Anterior cingulate cortex (tissue), 58 donors: Measurements from ENCODE around the gene OPRM1.
"Not testable (repeated sequence)": the region's sequence is repeated elsewhere in the genome, so short reads cannot be mapped to it uniquely, and the experiment has no call there.

Source experiments
- DNase-seq, 58 donors: peaks; one replicate each; lab custom pipeline; 2025; lab: John Stamatoyannopoulos, UW

OPRM1 gene

DNA sequence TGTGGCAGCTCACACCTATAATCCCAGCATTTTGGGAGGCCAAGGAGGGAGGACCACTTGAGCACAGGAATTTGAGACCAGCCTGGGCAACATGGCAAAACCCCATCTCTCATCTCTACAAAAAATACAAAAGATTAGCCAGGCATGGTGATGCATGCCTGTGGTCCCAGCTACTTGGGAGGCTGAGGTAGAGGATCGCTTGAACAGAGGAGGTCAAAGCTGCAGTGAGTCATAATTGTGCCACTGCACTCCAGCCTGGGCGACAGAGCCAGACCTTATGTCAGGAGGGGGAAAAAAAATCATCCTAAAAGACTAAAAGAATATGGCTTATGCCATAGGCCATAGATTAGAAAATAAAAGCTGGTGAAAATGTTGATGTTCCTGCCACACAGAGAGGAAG, 39.6 kb downstream of the OPRM1 start:
- not testable (repeated sequence) for DNase-seq

DNA sequence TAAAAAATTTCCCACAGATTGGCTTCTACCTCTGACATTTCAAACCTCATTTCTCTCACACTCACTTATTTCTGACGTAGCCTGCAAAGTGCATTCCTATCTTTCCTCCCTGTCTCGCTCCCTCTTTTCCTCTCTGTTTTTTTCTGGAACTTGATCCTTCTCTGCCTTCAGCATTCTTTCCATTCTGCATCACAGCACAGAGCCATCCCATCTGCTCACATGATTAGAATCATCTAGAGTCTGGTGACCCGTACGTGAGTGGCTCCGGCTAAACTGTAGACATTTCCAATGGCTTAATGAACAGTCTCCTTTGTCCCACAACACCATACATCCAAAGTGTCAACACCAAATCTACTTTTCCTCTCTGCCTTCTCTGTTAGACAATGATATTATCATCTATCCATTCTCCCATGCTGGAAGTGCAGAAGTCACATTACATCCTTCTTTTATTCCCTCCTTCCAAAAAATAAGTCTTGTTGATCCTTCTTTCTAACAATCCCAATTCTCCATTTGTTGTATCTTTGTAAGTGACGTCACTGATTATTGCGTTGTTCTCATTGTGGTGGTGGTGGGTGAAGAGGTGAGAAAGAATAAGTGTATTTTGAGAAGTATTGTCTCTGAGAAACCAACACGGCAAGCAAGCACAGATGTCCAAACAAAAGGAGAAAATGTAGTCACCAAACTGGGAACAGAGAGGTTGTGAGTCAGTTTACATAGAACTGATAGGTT, 41.6 kb downstream of the OPRM1 start:
- no peak for DNase-seq

DNA sequence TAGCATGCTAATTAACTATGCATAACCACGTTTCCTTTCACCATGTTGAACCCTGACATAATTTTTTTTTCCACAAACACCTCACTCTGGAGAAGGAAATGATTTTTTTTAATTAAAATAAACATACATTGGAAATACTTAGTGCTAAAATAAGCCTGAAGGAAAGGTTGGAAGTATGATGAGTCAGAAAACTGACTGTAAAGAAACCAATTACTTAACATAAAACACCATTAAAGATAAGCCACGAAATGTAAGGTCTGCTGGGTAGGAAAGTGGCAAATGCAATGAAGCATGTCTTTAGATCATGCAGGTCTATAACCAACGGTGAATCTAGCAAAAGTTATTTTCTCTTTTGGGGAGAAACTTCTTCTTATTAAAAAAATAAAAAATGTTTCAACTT, 47.5 kb downstream of the OPRM1 start:
- no peak for DNase-seq

DNA sequence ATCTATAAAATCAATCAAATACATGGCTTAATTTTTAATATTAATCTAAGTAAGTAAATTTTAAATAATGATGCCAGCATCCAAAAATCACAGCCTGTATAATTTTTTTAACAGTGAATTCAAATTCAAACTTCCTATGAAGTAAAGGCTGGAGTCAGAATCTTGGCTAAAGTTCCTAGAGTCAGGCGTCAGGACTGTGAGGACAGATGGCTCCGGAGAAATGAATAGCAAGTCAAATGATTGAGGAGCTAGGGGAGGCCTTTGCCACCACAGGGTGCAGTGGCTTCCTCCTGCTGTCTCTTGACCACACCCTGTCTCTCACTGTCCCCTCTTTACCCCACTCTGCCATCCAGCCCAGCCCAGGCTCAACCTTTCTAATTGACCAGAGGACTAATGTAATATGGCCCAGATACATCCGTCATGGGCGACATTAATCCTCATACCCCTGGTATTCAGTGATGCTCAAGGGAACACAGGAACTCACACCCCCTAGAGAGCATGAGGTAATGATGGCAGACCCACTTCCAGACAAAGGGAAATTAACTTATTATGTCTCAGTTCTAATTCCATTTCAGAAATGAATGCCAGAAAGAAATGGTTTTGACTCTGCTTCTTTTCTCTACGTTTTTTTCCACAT, 53.4 kb downstream of the OPRM1 start:
- DNase-seq = no peak

DNA sequence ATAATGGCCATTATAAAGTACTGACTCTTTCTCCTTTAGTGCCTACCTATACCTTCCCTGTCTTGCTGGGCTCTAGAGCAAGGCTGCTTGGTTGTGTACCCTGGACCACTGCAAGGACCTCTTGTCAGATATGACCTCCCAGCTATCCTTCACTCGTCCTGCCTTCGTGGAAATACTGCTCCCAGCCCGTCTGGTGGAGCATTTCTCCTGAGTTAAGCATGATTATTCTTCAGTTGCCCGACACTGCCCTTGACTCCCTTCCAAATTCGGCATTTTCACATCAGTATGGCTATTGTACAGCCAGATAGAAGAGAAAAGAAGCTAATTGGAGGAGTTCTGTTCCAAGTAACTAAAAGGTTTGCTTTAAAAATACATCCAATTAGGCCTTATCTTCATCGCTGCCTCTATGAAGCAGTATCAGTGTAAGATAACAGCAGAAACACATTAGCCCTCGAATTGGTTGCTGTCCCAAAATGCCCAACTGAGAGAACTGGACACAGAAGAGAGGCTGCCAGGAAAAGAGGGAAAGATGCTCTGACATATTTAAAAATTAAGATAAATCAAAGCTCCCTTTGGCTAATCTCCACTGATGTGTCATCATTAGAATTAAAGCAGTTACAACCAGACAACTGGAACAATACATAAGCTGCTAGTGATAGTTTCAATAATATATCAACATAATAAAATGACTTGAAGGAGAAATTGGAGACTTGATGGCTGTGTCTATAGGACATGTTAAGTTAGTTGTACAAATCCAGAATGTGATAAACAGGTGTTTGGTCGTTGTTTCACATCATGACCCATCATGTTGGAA, 54.4 kb downstream of the OPRM1 start:
- no peak for DNase-seq

DNA sequence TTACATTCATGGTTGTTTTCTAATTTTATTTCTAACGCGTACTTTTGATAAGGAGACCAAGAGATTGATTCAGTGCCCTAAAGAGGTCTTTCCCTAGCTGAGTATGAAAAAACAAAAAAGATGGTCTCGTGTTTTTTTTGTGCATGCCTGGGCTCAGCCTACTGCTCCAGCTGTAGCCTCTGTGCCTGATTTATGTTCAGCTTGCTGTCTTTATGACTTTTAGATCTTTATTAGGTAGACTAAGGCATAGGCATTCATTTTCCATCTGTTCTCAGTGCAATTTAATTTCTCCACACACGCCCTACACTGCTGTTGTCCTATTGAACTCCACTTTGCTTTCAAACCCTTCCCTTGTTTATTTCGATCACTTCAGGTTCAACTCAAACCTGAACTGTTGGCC, 56.5 kb downstream of the OPRM1 start:
- DNase-seq = no peak

DNA sequence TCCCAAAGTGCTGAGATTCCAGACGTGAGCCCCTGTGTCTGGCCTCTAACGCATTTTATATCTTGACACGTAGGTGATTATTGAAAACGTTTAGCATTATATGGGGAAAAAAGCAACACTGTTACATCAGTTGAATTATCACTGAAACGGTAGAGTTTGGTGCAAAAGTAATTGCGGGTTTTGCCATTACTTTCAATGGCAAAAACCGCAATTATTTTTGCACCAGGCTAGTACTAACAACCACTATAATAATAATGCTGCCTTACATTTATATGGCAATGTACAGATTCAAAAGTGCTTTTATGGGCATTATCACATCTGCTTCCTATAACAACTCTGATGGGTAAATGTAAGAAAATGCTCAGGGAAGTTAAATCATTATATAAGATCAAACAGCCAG, 57.3 kb downstream of the OPRM1 start:
- no peak for DNase-seq

DNA sequence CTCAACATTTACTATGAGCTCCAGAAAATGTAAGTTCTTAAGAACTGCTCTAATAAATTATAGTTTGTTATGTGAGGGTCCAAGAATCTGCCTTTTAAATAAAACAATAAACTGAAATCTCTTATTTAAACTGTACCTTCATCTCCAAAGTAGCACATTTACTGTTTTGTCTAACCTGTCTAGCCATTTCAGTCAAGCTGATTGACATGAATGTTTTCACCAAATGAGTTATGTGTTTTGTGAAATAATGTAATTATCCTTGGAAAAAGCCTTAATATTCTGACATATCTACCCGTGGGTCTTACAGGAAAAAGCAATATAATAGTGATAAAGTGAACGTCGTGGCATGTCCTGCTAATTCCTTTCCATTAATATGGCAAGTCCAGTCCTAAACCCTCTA, 57.8 kb downstream of the OPRM1 start:
- no peak for DNase-seq

DNA sequence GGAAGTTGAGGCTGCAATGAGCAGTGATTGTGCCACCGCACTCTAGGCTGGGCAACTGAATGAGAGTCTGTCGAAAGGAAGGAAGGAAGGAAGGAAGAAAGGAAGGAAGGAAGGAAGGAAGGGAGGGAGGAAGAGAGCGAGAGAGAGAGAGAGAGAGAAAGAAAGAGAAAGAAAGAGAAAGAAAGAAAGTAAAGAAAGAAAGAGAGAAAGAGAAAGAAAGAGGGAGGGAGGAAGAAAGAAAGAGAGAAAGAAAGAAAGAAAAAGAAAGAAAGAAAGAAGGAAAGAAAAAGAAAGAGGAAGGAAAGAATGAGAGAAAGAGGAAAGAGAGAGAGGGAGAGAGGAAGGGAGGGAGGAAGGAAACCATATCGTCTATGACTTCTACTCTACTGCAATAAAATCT, 60.2 kb downstream of the OPRM1 start:
- no peak for DNase-seq

DNA sequence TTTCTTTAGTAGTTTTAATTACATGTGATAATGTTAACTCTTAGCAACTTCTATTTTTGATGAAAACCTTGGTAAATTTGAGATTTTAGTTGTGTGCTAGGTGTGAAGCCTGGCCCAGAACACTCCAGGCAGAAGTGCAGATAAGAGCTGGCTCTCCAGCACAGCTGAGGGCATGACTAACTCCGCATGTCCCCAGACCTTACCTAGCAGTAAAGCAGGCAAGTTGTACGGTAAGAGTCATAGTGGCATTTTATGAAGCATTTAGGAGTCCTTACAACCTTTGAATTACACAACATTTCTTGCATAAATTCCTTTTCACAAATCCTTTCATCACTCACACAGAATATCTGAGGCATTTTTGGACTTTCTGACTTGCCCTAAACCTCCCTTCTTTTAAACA, 67.2 kb downstream of the OPRM1 start:
- DNase-seq = no peak

DNA sequence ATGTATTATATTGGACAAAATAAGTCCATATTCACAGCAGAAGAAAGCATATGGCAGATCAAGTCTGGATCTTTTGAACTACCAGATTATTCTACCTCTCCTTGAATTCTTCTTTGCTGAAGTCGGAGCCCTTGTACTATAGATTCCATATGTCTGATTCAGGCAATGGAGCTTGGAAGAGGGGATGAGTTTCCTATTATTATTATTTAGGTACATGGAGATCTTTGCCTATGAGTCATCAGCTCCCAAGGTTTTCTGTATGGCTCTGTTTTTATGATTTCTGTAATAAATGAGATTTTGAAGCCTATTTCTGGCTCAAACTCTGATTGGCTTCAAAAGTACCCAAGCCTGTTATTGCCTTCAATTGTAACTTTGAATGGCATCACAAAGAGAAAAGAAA, 72.0 kb downstream of the OPRM1 start:
- no peak for DNase-seq

DNA sequence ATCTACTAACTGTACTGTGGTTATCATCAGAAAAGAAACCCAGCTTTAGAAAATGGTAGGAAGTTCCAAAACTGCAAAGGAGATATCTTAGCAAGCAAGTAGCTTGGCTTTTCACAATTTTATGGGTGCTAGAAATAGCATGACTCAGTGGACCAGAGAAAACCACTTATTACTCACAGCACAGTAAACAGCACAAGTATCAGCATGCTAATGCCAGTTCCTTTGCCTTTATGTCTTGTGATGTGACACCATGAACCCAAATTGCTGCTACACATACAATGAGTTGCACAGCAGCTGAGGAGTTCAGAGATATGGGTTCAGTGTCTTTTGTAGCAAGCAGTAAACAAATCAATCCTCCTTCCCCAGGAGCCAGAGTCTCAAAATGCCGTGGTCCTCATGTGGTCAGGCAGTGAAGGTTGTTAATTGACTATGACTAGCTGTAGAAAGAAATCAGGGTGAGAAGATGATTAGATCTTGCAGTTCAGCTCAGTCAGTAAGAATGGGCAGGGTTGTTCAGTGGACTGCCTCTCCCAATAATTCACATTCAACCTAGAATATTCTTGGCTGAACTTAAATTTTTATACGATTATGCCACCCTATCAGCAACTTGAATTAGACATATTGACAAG, 73.3 kb downstream of the OPRM1 start:
- no peak for DNase-seq

DNA sequence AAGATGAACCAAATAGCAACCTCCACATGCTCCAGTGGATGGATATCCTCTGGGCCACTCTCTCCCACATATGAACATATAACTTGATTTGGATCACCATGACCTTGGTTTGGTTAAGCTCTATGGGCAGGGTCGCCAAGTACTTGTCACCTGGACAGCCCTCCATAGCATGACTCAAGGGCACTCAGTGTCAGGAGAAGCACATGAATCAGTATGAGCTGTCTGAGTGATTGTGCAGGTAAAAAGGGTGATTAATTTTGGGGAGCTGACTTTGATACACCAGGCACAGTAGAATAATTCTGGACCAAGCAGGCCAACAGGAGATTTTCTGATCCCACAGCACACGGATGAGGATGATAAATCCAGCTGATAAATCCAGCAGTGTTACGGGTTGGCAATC, 74.4 kb downstream of the OPRM1 start:
- no peak for DNase-seq

DNA sequence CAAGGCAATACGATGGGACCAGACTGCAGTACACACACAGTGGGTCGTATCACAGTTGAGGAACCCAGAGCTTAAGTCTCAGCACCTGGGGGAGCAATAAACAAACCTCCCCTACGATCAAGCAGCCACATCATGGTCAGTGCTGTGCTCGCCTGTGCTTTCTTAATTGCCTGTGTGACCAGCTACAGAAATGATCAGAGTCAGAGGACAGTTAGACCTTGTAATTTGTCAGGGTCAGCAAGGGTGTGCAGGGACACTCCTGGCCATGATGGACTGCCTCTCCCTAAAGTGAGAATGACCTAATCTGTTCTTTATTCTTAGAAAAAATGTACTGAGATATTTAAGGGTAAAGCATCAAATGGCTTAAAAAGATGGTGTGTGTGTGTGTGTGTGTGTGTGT, 78.4 kb downstream of the OPRM1 start:
- no peak for DNase-seq

DNA sequence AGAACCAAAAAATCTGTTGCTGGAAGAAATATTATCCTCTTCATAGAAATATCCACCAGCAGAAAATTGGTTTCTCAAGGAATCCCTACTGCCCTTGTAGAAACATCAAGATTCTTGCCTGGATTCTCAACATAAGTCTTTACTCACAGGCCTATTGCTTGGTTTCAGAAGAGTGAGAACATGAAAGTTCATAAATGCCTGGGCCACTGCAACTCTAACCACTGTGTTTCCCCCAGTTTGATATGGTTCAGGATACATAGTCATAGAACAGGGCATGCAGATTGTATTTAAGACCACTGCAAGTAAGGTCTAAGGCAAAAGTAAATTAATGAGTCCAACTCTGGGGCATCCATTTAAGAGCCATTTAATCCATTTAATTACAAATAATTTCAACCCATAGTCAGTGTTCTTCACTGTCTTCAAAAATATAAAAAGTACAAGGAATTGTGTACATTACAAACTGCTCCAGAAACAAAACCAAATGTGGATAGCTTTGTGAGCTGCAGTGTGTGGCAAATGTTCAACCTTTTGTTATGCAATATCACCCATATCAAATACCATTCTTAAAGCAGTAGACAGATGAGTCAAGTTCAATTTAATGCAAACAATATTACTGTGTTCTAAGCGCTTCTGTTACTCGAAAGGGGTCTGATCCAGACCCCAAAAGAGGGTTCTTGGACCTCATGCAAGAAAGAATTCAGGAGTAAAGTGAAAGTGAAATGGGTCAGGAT, 83.3 kb downstream of the OPRM1 start:
- DNase-seq = no peak

DNA sequence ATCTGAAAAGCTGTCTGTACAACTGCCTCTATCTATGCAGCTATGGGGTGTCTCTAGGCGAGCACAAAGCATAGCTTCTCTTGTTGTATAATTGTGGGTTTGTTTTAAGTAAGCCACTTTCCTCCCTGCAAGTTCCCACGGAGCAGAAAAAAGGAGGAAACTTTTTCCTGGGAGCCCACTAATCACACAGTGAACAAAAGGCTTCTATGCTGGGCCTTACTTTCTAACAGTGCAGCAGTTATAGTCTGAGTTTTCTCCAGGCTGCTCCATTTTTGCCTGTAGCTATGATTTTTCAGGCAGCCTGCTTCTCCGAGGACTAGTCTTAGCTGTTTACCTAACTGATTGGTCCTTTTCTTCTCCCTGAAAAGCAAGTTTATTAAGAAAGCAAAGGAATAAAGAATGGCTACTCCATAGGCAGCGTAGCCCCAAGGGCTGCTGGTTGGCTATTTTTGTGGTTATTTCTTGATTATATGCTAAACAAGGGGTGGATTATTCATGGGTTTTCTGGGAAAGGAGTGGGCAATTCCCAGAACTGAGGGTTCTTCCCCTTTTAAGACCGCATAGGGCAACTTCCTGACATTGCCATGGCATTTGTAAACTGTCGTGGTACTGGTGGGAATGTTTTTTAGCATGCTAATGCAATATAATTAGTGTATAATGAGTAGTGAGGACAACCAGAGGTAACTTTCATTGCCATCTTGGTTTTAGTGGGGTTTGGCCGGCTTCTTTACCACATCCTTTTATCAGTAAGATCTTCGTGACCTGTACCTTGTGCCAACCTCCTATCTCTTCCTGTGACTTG, 84.3 kb downstream of the OPRM1 start:
- DNase-seq = no peak

DNA sequence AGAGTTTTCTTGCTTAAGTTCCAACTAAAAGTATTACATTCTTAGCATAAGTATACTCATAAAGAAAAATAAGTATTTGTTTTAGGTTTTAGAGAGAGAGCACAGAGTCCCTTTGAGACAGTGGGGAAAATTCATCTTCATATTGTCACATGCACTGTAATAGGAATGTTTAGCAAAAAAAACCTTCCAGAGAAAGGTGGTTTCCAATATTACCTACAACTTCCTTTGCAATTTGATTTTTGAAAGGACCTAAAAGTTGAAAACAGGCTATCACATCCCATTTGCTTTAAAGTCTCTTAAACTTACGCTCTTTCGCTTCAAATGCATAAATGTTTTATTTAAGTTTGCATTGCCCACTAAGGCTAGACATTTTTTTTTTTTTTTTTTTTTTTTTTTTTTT, 86.4 kb downstream of the OPRM1 start:
- no peak for DNase-seq

DNA sequence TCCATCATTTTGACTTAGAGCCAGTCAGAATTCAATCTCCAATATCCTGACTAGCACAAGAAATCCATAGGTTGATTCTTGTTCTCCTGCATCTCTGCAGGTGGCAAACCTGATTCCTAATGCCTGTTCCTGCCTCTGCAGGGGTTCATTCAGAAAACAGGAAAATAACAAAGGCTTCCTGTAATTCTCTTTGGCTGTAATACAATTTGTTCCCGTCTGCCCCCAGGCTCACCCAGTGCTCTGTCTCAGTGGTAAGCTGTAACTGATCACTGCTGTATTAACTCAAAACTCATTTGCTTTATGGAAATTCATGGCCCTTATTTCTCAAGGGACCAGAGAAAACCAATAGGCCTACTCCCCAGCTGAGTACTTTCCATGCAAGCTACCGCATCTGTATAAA, 88.6 kb downstream of the OPRM1 start:
- no peak for DNase-seq

DNA sequence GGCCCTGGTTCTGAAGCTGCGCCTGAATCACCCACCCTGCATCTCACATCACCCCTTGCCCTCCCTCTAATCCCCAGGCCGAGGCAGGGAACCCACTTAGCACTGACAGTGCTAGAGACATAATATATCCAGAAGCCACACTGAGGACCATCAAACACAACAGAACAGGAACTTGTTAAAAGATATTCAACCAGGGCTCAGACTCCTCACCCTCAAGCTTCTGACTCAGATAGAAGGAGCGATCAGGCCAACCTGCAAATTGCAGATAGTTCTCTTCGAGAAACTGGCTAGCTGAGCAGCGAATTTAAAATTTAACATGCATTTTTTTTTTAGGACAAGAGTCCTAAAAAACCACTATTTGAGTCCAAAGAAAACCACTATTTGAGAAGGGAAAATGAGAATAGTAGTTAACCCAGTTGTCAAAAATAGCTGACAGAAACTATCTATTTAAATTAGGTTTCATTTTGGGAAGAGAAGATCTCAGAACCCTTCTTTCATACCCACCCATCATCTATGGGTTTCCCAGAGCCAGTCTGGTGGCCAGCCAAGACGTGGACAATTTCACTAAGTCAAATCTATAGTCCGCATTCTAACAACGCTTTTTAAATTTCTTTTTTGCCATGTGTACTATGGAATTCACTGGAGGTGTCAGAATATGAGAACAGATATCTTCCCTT, 95.6 kb downstream of the OPRM1 start:
- DNase-seq = no peak
